ENCODE results near the gene PP2D1.
"Not testable (repeated sequence)": the region's sequence is repeated elsewhere in the genome, so short reads cannot be mapped to it uniquely, and the experiment has no call there.

PP2D1 gene

GRCh38 chr3:20039765-20040547 lies 27.9 kb upstream of the PP2D1 start, which contains the start of gene KAT2B:
TSS of gene KAT2B (plus strand) at chr3:20040446. CDS start at chr3:20040478, 32 bp downstream.
- in situ Hi-C loops (cut with MboI; ENCODE audit: low pct_unique_long_range_greater_than_20kb, low sequenced_read_pairs, unreplicated experiment): no loop called here
- TF ChIP-seq CTCF (IDR thresholded peaks at IDR 0.05; ENCODE audit: extremely low read depth, insufficient read depth, missing control alignments): peak; percentile 73
- peak; percentile 84 for DNase-seq (ENCODE audit: low spot score)

DNA sequence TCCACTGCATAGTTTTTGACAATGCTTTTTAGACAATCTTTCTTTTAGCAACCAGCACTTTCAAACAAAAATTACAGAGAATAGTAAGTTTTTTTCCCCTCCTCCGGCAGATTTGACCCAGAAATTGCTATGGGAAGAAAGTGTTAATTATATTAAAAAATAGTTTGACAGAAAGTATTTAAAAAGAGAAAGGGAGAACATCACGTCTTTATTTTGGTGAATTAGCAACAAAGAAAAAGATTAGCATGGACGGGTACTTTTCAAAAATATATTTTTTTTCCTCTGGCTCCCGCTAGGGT lies 27.4 kb upstream of the PP2D1 start:
- TF ChIP-seq CTCF (IDR thresholded peaks at IDR 0.05; ENCODE audit: extremely low read depth, insufficient read depth, missing control alignments): no peak

GRCh38 chr3:20038699-20039465 lies 26.8 kb upstream of the PP2D1 start:
- in situ Hi-C loops (cut with MboI; ENCODE audit: low pct_unique_long_range_greater_than_20kb, low sequenced_read_pairs, unreplicated experiment): no loop called here
- no peak for DNase-seq (ENCODE audit: low spot score)
- TF ChIP-seq CTCF (IDR thresholded peaks at IDR 0.05; ENCODE audit: extremely low read depth, insufficient read depth, missing control alignments): no peak

More for the DNA sequence above, 27.4 kb upstream of the PP2D1 start:
- no peak for DNase-seq (ENCODE audit: low spot score)
- in situ Hi-C loops (cut with MboI; ENCODE audit: low pct_unique_long_range_greater_than_20kb, low sequenced_read_pairs, unreplicated experiment): no loop called here

DNA sequence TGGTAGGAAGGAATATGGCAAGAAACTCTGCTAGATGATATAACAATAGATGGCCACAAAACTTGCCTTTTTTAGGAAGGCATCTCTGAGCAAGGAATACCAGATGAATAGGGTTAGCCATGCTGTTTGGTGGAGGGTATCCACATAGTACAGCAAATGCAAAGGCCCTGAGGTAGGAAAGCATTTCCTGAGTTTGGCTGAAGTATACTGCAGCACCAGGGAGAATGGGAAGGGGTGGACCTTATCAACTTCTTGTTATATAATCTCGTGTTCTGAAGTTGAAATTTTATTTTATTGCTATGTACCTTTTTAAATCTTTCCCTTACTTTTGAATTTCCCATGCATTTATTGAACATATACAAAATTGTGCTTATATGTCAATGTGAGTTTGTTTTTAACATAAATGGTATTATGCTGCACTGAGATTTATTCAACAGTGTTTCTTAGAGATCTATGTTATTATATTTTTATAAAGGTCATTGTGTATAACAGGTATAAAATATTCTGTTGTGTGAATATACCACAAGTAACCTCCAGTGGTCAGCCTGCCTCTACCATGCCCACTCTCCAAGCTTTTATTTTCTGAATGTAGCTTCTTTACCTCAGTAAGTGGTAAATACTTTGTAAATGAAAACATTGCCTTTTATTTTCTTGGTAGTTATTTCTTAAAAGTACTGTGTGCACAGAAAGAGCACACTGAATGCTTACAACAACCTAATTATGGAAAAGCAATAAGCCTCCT lies 25.4 kb upstream of the PP2D1 start:
- in situ Hi-C loops (cut with MboI; ENCODE audit: low pct_unique_long_range_greater_than_20kb, low sequenced_read_pairs, unreplicated experiment): no loop called here
- no peak for TF ChIP-seq CTCF (IDR thresholded peaks at IDR 0.05; ENCODE audit: extremely low read depth, insufficient read depth, missing control alignments)
- DNase-seq (ENCODE audit: low spot score): no peak

- TF ChIP-seq CTCF (IDR thresholded peaks at IDR 0.05; ENCODE audit: extremely low read depth, insufficient read depth, missing control alignments): no peak
- in situ Hi-C loops (cut with MboI; ENCODE audit: low pct_unique_long_range_greater_than_20kb, low sequenced_read_pairs, unreplicated experiment): no loop called here
- DNase-seq (ENCODE audit: low spot score): no peak
Observed at GRCh38 chr3:20035019-20035418, 23.0 kb upstream of the PP2D1 start.

- in situ Hi-C loops (cut with MboI; ENCODE audit: low pct_unique_long_range_greater_than_20kb, low sequenced_read_pairs, unreplicated experiment); DNase-seq (ENCODE audit: low spot score): not testable (repeated sequence)
Observed at GRCh38 chr3:20031939-20032338, 19.9 kb upstream of the PP2D1 start.

All from GM13977 (cell line).